BE2C (cell line): ENCODE results near the gene ETS1.

Source experiments
- DNase-seq: peaks from one replicate; pipeline ENCODE4 v3.0.0-alpha.2; 2020
- H3K27me3 ChIP-seq: fragments of 250-450 bp; sonication (Bioruptor Pico); 2 replicates; pipeline ENCODE4 v1.5.1; 2020; ENCODE audit warnings: mild to moderate bottlenecking
- H3K36me3 ChIP-seq: fragments of 250-450 bp; sonication (Bioruptor Pico); 2 replicates; pipeline ENCODE4 v1.5.1; 2020; ENCODE audit warnings: mild to moderate bottlenecking
- H3K4me1 ChIP-seq: fragments of 250-450 bp; sonication (Bioruptor Pico); 2 replicates; pipeline ENCODE4 v1.5.1; 2020
- H3K4me3 ChIP-seq: 2 replicates; pipeline ENCODE4 v1.5.1; 2011; ENCODE audit warnings: low read depth, low read length
- H3K9me3 ChIP-seq: fragments of 250-450 bp; sonication (Bioruptor Pico); 2 replicates; pipeline ENCODE4 v1.5.1; 2020
- TF ChIP-seq, protein P1 (sequence below): IDR thresholded peaks from 2 replicates; pipeline ENCODE4 v1.5.1; 2012; ENCODE audit warnings: mild to moderate bottlenecking, low read depth, low read length

ETS1 gene

GRCh38 chr11:128437136-128437535, 150.2 kb downstream of the ETS1 start:
- TF ChIP-seq, protein P1, sequence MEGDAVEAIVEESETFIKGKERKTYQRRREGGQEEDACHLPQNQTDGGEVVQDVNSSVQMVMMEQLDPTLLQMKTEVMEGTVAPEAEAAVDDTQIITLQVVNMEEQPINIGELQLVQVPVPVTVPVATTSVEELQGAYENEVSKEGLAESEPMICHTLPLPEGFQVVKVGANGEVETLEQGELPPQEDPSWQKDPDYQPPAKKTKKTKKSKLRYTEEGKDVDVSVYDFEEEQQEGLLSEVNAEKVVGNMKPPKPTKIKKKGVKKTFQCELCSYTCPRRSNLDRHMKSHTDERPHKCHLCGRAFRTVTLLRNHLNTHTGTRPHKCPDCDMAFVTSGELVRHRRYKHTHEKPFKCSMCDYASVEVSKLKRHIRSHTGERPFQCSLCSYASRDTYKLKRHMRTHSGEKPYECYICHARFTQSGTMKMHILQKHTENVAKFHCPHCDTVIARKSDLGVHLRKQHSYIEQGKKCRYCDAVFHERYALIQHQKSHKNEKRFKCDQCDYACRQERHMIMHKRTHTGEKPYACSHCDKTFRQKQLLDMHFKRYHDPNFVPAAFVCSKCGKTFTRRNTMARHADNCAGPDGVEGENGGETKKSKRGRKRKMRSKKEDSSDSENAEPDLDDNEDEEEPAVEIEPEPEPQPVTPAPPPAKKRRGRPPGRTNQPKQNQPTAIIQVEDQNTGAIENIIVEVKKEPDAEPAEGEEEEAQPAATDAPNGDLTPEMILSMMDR, result no peak
- no peak for DNase-seq
- Histone ChIP-seq H3K4me3 (no peak overlapping the region), H3K36me3 (no peaks in the 10 kb centered on the region), H3K4me1 (no peaks in the 10 kb centered on the region), H3K27me3 (no peaks in the 10 kb centered on the region), H3K9me3 (no peaks in the 10 kb centered on the region)

DNA sequence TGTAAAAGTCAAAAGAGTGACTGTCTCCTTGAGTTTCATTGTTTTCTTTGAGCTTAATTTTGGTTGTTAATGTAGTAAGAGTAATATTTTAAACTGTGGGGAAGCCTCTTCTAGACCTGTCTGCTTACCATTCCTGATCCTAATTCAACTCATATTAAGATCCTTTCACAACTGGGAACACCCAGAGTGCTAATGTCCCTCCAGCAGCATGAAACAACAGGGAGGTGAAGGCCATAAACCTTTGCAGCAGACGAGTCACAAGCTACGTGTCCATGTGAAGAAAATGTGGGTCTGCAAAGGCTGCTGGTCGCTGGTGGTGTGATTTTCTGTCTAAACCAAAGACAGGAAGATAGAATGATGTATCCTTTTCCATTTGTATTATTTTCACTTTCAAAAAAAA, 152.5 kb downstream of the ETS1 start:
- H3K36me3 ChIP-seq, result no peaks in the 10 kb centered on the region
- DNase-seq, result no peak
- TF ChIP-seq, protein P1, result no peak
- no peak overlapping the region for H3K4me3 ChIP-seq
- H3K9me3 ChIP-seq, result no peaks in the 10 kb centered on the region
- no peaks in the 10 kb centered on the region for H3K27me3 ChIP-seq
- no peaks in the 10 kb centered on the region for H3K4me1 ChIP-seq

GRCh38 chr11:128434411-128434810, 152.9 kb downstream of the ETS1 start:
- Histone ChIP-seq H3K4me1 (no peaks in the 10 kb centered on the region), H3K36me3 (no peaks in the 10 kb centered on the region), H3K27me3 (no peaks in the 10 kb centered on the region), H3K4me3 (no peak overlapping the region), H3K9me3 (no peaks in the 10 kb centered on the region)
- DNase-seq, result no peak
- TF ChIP-seq, protein P1, result no peak

- H3K27me3 ChIP-seq, result no peaks in the 10 kb centered on the region
- DNase-seq, result no peak
- TF ChIP-seq, protein P1, result no peak
- no peaks in the 10 kb centered on the region for H3K36me3 ChIP-seq
- no peaks in the 10 kb centered on the region for H3K9me3 ChIP-seq
- H3K4me3 ChIP-seq, result no peak overlapping the region
- no peaks in the 10 kb centered on the region for H3K4me1 ChIP-seq
Observed at GRCh38 chr11:128432926-128433325, 154.4 kb downstream of the ETS1 start.

DNA sequence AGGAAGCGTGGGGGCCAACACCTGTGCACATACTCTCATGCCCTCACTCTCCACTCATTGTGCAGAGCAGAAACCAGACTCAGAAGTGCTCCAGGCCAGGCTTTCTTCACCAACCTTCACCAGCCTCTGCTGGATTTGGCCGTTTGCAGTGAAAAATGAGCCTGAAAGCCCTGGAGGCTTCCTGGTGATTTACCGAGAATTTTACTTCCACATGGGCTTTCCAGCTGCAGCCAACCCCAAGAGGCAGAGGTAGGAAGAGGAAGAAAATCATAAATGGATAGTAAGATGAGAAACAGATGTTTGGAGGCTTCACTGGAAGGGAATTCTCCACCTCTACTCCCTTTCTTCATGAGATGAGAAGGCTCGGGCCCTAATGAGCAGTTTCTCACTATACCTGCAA, 155.4 kb downstream of the ETS1 start:
- Histone ChIP-seq H3K36me3 (no peaks in the 10 kb centered on the region), H3K9me3 (no peaks in the 10 kb centered on the region), H3K4me1 (no peaks in the 10 kb centered on the region), H3K27me3 (no peaks in the 10 kb centered on the region), H3K4me3 (no peak overlapping the region)
- DNase-seq, result no peak
- TF ChIP-seq, protein P1, result no peak

GRCh38 chr11:128428935-128429334, 158.4 kb downstream of the ETS1 start:
- no peaks in the 10 kb centered on the region for H3K4me1 ChIP-seq
- no peaks in the 10 kb centered on the region for H3K27me3 ChIP-seq
- H3K36me3 ChIP-seq, result no peaks in the 10 kb centered on the region
- no peak overlapping the region for H3K4me3 ChIP-seq
- no peaks in the 10 kb centered on the region for H3K9me3 ChIP-seq
- TF ChIP-seq, protein P1, result no peak
- no peak for DNase-seq
